Measurements from ENCODE around the gene CBX8. TPM values are rescaled to one million over a fixed set of nuclear protein-coding genes. Genes with fewer than 3 reads are reported as not detected.
A peak's percentile ranks its signal among the peaks of the same experiment; 100 is the strongest.

The CBX8 gene
- total and polyA plus RNA-seq, 2 of the 13 experiments (the other 11 are each of a cell fraction or from before 2014, with no cell fraction given), result 0.34 to 12.6 TPM

DNA sequence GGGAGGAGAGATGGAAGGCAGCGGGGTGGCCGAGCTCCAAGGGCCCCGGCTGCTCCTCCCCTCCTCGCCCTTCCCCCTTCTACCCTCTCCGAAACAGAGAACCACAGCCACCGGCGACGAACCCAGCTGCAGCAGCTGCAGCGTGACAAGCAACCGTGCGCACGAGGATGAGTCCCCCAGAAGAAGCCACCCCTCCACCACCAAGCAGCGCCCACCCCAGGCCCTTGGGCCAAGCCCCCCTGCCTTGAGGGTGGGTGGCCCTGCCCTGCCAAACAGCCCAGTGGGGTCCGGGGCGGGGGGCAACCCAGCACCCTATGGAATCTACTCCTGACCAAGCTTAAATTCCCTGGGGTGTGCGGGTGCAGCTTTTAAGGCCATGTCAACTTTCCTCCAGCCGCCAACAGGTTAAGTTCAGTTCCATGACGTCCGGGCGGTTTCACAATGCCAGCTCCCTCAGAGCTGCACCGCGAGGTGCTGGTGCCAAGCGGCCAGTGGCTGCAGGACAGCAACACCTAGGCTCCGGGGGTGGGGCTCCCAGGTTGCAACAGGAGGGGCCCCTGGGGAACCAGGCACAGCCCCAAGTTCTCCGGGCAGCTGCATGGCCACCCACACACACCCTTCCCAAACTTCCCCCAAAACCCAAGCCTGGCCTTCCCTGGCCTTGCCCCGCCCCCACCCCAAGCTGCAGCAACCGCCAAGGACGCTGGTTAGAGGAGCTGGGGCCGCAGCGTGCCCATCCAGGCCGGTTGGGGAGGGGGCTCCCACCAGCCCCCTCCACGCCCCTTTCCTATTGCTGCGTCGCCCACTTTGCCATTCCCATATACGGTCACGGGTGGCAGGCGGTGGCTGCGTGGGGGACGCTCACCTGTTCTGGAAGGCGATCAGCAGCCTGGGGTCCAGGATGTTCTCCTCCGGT is 40.4 kb upstream of the CBX8 start (continued):
- TF ChIP-seq DZIP1 (CRISPR knock-in tag; IDR thresholded peaks at IDR 0.05), result no peak
- TF ChIP-seq ZNF768 (CRISPR knock-in tag; IDR thresholded peaks at IDR 0.05), result peak; percentile 66; the same call in 1 of the 2 replicates
- no peak for TF ChIP-seq BHLHE40 (IDR thresholded peaks at IDR 0.05; ENCODE audit: low read length)
- no peak for TF ChIP-seq ZNF20 (CRISPR knock-in tag; IDR thresholded peaks at IDR 0.05)
- TF ChIP-seq, protein P1, sequence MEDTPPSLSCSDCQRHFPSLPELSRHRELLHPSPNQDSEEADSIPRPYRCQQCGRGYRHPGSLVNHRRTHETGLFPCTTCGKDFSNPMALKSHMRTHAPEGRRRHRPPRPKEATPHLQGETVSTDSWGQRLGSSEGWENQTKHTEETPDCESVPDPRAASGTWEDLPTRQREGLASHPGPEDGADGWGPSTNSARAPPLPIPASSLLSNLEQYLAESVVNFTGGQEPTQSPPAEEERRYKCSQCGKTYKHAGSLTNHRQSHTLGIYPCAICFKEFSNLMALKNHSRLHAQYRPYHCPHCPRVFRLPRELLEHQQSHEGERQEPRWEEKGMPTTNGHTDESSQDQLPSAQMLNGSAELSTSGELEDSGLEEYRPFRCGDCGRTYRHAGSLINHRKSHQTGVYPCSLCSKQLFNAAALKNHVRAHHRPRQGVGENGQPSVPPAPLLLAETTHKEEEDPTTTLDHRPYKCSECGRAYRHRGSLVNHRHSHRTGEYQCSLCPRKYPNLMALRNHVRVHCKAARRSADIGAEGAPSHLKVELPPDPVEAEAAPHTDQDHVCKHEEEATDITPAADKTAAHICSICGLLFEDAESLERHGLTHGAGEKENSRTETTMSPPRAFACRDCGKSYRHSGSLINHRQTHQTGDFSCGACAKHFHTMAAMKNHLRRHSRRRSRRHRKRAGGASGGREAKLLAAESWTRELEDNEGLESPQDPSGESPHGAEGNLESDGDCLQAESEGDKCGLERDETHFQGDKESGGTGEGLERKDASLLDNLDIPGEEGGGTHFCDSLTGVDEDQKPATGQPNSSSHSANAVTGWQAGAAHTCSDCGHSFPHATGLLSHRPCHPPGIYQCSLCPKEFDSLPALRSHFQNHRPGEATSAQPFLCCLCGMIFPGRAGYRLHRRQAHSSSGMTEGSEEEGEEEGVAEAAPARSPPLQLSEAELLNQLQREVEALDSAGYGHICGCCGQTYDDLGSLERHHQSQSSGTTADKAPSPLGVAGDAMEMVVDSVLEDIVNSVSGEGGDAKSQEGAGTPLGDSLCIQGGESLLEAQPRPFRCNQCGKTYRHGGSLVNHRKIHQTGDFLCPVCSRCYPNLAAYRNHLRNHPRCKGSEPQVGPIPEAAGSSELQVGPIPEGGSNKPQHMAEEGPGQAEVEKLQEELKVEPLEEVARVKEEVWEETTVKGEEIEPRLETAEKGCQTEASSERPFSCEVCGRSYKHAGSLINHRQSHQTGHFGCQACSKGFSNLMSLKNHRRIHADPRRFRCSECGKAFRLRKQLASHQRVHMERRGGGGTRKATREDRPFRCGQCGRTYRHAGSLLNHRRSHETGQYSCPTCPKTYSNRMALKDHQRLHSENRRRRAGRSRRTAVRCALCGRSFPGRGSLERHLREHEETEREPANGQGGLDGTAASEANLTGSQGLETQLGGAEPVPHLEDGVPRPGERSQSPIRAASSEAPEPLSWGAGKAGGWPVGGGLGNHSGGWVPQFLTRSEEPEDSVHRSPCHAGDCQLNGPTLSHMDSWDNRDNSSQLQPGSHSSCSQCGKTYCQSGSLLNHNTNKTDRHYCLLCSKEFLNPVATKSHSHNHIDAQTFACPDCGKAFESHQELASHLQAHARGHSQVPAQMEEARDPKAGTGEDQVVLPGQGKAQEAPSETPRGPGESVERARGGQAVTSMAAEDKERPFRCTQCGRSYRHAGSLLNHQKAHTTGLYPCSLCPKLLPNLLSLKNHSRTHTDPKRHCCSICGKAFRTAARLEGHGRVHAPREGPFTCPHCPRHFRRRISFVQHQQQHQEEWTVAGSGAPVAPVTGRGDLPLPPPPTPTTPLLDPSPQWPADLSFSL (CRISPR knock-in tag; IDR thresholded peaks at IDR 0.05), result 0 out of 2 replicates have a peak, but pooled peaks have one; percentile 46
- TF ChIP-seq ZNF318 (CRISPR knock-in tag; IDR thresholded peaks at IDR 0.05), result no peak
- TF ChIP-seq HDAC2 (CRISPR knock-in tag; IDR thresholded peaks at IDR 0.05), result peak; percentile 62
- 0 out of 2 replicates have a peak, but pooled peaks have one; percentile 21 for TF ChIP-seq GATAD1 (CRISPR knock-in tag; IDR thresholded peaks at IDR 0.05)
- TF ChIP-seq MAX (IDR thresholded peaks at IDR 0.05), result peak; percentile 65
- TF ChIP-seq STAT5B (CRISPR knock-in tag; IDR thresholded peaks at IDR 0.05), result no peak

Data from HepG2 (cell line).